Measurements from ENCODE around the gene MYO15A. TPM values are rescaled to one million over a fixed set of nuclear protein-coding genes. Genes with fewer than 3 reads are reported as not detected.

Gene MYO15A
- total RNA-seq, 1 experiment from 2014 or later, result 2.8 TPM

GRCh38 chr17:18106211-18106610 lies 2.3 kb upstream of the MYO15A start:
- intact Hi-C loops (cut with micrococcal nuclease), result no loop called here
- Histone ChIP-seq H3K9me3 (ENCODE audit: control insufficient read depth in 1 of 2, insufficient read depth in 1 of 2, low read depth in 1 of 2, low read length in 2 of 2) (no peaks in the 10 kb centered on the region), H3K4me3 (replicated peaks in 1 of 2; ENCODE audit: low read depth in 1 of 2, low read length in 2 of 2) (no peak overlapping the region), H4K20me1 (ENCODE audit: insufficient read depth) (no peaks in the 10 kb centered on the region), H3K4me1 (ENCODE audit: control insufficient read depth in 1 of 2, insufficient read depth in 2 of 2, low read length in 2 of 2) (no peaks in the 10 kb centered on the region), H3K4me2 (ENCODE audit: low read length) (no peak overlapping the region), H2AFZ (ENCODE audit: low read depth, low read length, poor library complexity, severe bottlenecking) (no peak overlapping the region), H3K36me3 (ENCODE audit: control insufficient read depth in 1 of 2, insufficient read depth in 2 of 2, low read length in 2 of 2) (peaks cover 0 to 3% of the 10 kb centered on the region in 2 experiments; a peak in 1 of 4 replicates), H3K9ac (ENCODE audit: low read length) (no peak overlapping the region), H3K9me2 (ENCODE audit: insufficient read depth) (no peaks in the 10 kb centered on the region), H3K27ac (ENCODE audit: low read depth, low read length) (no peak overlapping the region), H3K79me2 (ENCODE audit: insufficient read depth, low read length) (no peaks in the 10 kb centered on the region), H3K27me3 (ENCODE audit: insufficient read depth, low read length) (no peaks in the 10 kb centered on the region)
- POLR2A ChIA-PET, result no interaction called here
- TF ChIP-seq, protein P1, sequence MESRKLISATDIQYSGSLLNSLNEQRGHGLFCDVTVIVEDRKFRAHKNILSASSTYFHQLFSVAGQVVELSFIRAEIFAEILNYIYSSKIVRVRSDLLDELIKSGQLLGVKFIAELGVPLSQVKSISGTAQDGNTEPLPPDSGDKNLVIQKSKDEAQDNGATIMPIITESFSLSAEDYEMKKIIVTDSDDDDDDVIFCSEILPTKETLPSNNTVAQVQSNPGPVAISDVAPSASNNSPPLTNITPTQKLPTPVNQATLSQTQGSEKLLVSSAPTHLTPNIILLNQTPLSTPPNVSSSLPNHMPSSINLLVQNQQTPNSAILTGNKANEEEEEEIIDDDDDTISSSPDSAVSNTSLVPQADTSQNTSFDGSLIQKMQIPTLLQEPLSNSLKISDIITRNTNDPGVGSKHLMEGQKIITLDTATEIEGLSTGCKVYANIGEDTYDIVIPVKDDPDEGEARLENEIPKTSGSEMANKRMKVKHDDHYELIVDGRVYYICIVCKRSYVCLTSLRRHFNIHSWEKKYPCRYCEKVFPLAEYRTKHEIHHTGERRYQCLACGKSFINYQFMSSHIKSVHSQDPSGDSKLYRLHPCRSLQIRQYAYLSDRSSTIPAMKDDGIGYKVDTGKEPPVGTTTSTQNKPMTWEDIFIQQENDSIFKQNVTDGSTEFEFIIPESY (IDR thresholded peaks at IDR 0.05; ENCODE audit: extremely low read depth, insufficient replicate concordance, low read length), result no peak
- no peak for TF ChIP-seq SP1 (IDR thresholded peaks at IDR 0.05; ENCODE audit: low read depth)
- BruUV-seq (replicated peaks), result no TSS peak
- CTCF ChIA-PET, result no interaction called here
- RAD21 ChIA-PET (ENCODE audit: low non-redundant PET in 1 of 2, low total read pairs in 2 of 2, uncharacterized antibody in 2 of 2, unreplicated experiment in 2 of 2), result no interaction called here
- ATAC-seq (no peak), DNase-seq (ENCODE audit: low read depth, low spot score) (no peak)

DNA sequence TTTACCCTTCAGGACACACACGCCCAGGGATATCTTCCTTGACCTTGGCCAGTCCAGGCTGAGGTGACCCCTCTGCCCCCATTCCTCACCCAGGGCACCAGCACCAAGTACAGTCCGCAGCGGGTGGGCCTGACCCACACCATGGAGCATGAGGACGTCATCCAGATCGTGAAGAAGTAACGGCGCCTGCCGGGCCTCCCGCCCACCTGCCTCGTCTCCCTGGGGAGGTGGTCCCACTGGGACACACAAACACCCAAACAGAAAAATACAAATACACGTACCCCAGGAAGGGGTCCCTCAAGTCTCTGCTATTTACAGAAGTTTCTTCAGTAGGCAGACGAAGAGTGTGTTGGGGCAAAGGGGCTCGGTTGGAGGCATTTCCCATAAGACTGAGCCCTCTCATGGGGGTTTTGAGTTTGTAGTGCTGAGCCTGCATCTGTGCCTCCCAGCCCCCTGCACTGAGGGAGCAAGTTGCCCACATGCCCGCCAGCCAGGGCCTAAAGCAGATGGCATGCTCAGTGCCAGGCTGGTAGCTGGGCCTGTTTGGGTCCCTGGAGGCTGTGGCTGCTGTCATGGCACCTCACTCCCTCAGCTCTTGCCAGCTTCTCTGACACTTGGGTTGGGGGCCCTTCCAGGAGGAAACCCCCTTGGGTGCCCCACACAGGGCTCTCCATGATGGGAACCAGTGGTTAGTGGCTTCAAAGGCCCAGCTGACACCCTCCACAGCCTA lies 1.3 kb upstream of the MYO15A start:
- ChIA-PET RAD21 (ENCODE audit: low non-redundant PET in 1 of 2, low total read pairs in 2 of 2, uncharacterized antibody in 2 of 2, unreplicated experiment in 2 of 2) (no interaction called here), POLR2A (no interaction called here), CTCF (no interaction called here)
- Histone ChIP-seq H3K4me3 (replicated peaks in 1 of 2; ENCODE audit: low read depth in 1 of 2, low read length in 2 of 2) (no peak overlapping the region), H3K4me2 (ENCODE audit: low read length) (no peak overlapping the region), H3K36me3 (ENCODE audit: control insufficient read depth in 1 of 2, insufficient read depth in 2 of 2, low read length in 2 of 2) (peaks cover 0 to 3% of the 10 kb centered on the region in 2 experiments; a peak in 1 of 4 replicates), H2AFZ (ENCODE audit: low read depth, low read length, poor library complexity, severe bottlenecking) (no peak overlapping the region), H3K27me3 (ENCODE audit: insufficient read depth, low read length) (no peaks in the 10 kb centered on the region), H3K9me3 (ENCODE audit: control insufficient read depth in 1 of 2, insufficient read depth in 1 of 2, low read depth in 1 of 2, low read length in 2 of 2) (no peaks in the 10 kb centered on the region), H3K9me2 (ENCODE audit: insufficient read depth) (no peaks in the 10 kb centered on the region), H3K9ac (ENCODE audit: low read length) (no peak overlapping the region), H3K4me1 (ENCODE audit: control insufficient read depth in 1 of 2, insufficient read depth in 2 of 2, low read length in 2 of 2) (no peaks in the 10 kb centered on the region), H3K79me2 (ENCODE audit: insufficient read depth, low read length) (no peaks in the 10 kb centered on the region), H3K27ac (ENCODE audit: low read depth, low read length) (no peak overlapping the region), H4K20me1 (ENCODE audit: insufficient read depth) (no peaks in the 10 kb centered on the region)
- TF ChIP-seq YY1 (IDR thresholded peaks at IDR 0.05; ENCODE audit: extremely low read depth, insufficient replicate concordance, low read depth, low read length) (no peak), JUND (IDR thresholded peaks at IDR 0.05) (no peak), SIN3A (IDR thresholded peaks at IDR 0.05; ENCODE audit: low read depth) (no peak), FOSL1 (IDR thresholded peaks at IDR 0.05; ENCODE audit: low read depth) (no peak), POLR2AphosphoS5 (IDR thresholded peaks at IDR 0.05; ENCODE audit: low read depth, low read length) (no peak), ZNF274 (IDR thresholded peaks at IDR 0.05; ENCODE audit: low read depth, low read length) (no peak), SP1 (IDR thresholded peaks at IDR 0.05; ENCODE audit: low read depth) (no peak), MAX (IDR thresholded peaks at IDR 0.05) (no peak), POLR2A (IDR thresholded peaks at IDR 0.05; ENCODE audit: borderline replicate concordance, extremely low read depth, insufficient read depth, insufficient read length) (no peak), EZH2 (IDR thresholded peaks at IDR 0.05) (no peak)
- ATAC-seq (no peak), DNase-seq (ENCODE audit: low read depth, low spot score) (no peak)
- BruUV-seq (replicated peaks), result no TSS peak
- intact Hi-C loops (cut with micrococcal nuclease), result no loop called here

Data from HCT116 (cell line).